Activated T-cell treated with anti-CD3 and anti-CD28 coated beads for 1 hour (primary cell): ENCODE data around the gene SOX30.
"Not testable (repeated sequence)": the region's sequence is repeated elsewhere in the genome, so short reads cannot be mapped to it uniquely, and the experiment has no call there.

Experiments used
- DNase-seq: peaks from one replicate; pipeline ENCODE4 v3.0.0-alpha.2; 2020; ENCODE audit warnings: low read depth

Gene SOX30

GRCh38 chr5:157652377-157652692 lies at the start of gene SOX30:
Gene SOX30 (minus strand): TSS chr5:157652438. CDS start chr5:157652078, 360 bp downstream.
- no peak for DNase-seq

GRCh38 chr5:157698674-157699073 lies 46.4 kb upstream of the SOX30 start:
- DNase-seq = not testable (repeated sequence)

GRCh38 chr5:157696154-157696553 lies 43.9 kb upstream of the SOX30 start:
- DNase-seq = not testable (repeated sequence)

- DNase-seq = not testable (repeated sequence)
Measured at GRCh38 chr5:157693816-157694215, 41.6 kb upstream of the SOX30 start.

GRCh38 chr5:157690690-157691433 lies 38.6 kb upstream of the SOX30 start:
- no peak for DNase-seq

- no peak for DNase-seq
Measured at GRCh38 chr5:157689942-157690689, 37.9 kb upstream of the SOX30 start.

- no peak for DNase-seq
Measured at GRCh38 chr5:157687198-157687554, 34.9 kb upstream of the SOX30 start.

GRCh38 chr5:157686276-157687197 lies 34.3 kb upstream of the SOX30 start:
- not testable (repeated sequence) for DNase-seq

- no peak for DNase-seq
Measured at GRCh38 chr5:157682257-157682656, 30.0 kb upstream of the SOX30 start.

- DNase-seq = no peak
Measured at GRCh38 chr5:157681048-157681447, 28.8 kb upstream of the SOX30 start.

GRCh38 chr5:157680239-157680638 lies 28.0 kb upstream of the SOX30 start:
- no peak for DNase-seq

- DNase-seq = no peak
Measured at GRCh38 chr5:157679801-157680200, 27.6 kb upstream of the SOX30 start.

- DNase-seq = no peak
Measured at GRCh38 chr5:157677931-157678330, 25.7 kb upstream of the SOX30 start.

- not testable (repeated sequence) for DNase-seq
Measured at GRCh38 chr5:157674351-157674750, 22.1 kb upstream of the SOX30 start.

GRCh38 chr5:157672976-157673375 lies 20.7 kb upstream of the SOX30 start:
- DNase-seq = no peak

- DNase-seq = no peak
Measured at GRCh38 chr5:157671592-157672330, 19.5 kb upstream of the SOX30 start.

- no peak for DNase-seq
Measured at GRCh38 chr5:157670662-157671591, 18.7 kb upstream of the SOX30 start, which contains the start of gene C5orf52. Gene C5orf52 (plus strand): TSS chr5:157671533. CDS start chr5:157671615, 82 bp downstream.

GRCh38 chr5:157669701-157670097 lies 17.5 kb upstream of the SOX30 start:
- DNase-seq = no peak

- no peak for DNase-seq
Measured at GRCh38 chr5:157668356-157668755, 16.1 kb upstream of the SOX30 start.

GRCh38 chr5:157665467-157666070 lies 13.3 kb upstream of the SOX30 start:
- DNase-seq = no peak
